GM12865 (cell line): ENCODE data around the gene NR1H4.
A peak's percentile ranks its signal among the peaks of the same experiment; 100 is the strongest.
"Not testable (repeated sequence)": the region's sequence is repeated elsewhere in the genome, so short reads cannot be mapped to it uniquely, and the experiment has no call there.

Experiments
- DNase-seq: peaks from one replicate; pipeline ENCODE4 v3.0.0; 2010; ENCODE audit warnings: low read depth
- H3K4me3 ChIP-seq: 2 replicates; pipeline ENCODE4 v1.5.1; 2011; ENCODE audit warnings: mild to moderate bottlenecking, low read depth, low read length, control low read depth
- TF ChIP-seq, protein P1 (sequence below): IDR thresholded peaks from 2 replicates; pipeline ENCODE4 v1.5.1; 2011; ENCODE audit warnings: low read length, control low read depth, low read depth, inconsistent platforms; ENCODE audit not compliant: insufficient read depth; ENCODE audit errors: missing control alignments

NR1H4 gene

DNA sequence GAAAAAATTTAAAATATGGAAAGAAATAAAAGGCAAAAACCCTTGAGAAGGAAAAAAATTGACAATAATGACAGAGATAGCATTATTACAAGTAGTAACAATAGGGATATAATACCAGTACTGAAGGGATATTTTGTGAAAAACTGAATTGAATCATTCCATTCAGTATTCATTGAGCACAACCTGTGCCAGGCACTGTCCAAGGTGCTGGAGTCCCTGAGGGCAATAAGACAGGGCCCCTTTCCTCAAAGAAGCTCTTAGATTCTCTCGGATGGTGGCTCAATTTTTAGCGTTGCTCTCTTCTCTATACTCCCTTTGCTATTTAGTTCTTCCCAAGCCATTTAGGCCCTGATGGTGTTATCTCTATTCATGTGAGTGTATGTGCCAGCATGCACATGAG lies 65.5 kb downstream of the NR1H4 start:
- peak; percentile 34 for DNase-seq
- TF ChIP-seq, protein P1, sequence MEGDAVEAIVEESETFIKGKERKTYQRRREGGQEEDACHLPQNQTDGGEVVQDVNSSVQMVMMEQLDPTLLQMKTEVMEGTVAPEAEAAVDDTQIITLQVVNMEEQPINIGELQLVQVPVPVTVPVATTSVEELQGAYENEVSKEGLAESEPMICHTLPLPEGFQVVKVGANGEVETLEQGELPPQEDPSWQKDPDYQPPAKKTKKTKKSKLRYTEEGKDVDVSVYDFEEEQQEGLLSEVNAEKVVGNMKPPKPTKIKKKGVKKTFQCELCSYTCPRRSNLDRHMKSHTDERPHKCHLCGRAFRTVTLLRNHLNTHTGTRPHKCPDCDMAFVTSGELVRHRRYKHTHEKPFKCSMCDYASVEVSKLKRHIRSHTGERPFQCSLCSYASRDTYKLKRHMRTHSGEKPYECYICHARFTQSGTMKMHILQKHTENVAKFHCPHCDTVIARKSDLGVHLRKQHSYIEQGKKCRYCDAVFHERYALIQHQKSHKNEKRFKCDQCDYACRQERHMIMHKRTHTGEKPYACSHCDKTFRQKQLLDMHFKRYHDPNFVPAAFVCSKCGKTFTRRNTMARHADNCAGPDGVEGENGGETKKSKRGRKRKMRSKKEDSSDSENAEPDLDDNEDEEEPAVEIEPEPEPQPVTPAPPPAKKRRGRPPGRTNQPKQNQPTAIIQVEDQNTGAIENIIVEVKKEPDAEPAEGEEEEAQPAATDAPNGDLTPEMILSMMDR = no peak
- H3K4me3 ChIP-seq = no peak overlapping the region

DNA sequence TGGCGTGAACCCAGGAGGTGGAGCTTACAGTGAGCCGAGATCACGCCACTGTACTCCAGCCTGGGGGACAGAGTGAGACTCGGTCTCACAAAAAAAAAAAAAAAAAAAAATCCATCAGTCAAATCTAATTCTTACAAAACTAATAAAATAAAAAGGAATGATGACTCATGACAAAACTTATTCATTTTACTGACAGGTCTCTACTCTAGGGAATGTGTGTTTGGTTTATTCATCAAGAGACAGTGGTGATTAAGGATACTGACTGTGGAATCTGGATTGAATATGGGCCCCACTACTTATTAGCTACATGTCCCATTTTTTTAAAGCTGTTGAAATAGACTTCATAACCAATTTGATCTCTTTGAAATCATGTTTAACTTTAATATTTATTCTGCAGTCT lies 70.5 kb downstream of the NR1H4 start:
- no peak overlapping the region for H3K4me3 ChIP-seq
- TF ChIP-seq, protein P1 = no peak
- no peak for DNase-seq

DNA sequence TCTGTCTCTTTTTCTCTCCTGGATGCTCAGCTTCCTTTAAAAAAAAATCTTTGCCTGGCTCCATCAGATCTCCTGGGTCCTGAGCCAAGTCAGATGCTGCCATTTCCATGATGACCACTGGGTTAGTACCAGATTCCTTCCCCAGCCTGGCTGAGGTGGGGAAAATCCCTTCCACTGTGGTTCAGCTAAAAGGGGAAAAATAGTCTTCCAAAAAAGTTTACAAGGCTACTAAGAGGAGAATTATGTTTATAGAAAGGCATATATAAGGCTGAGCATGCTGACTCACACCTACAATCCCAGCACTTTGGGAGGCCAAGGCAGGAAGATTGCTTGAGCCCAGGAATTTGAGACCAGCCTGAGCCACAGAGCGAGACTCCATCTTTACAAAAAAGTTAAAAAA lies 71.4 kb downstream of the NR1H4 start:
- TF ChIP-seq, protein P1 = no peak

DNA sequence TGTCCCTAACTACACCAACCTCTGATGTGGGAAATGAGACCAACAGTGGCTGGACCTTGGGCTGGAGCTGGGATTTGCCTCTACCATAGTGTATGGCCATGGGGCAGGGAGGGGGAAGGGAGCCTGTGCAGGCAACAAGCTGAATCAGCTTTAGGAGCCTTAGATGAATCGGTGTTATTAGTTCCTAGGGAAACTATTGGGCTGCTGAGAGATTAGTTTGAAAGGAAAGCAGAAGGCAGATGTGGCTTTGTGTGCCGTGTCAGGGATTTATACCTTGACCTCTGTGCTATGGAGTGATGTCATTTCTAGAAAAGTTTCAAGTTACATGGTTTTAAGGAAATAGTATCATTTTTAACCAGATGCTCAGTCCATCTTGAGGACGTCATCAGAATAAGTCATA lies 80.3 kb downstream of the NR1H4 start:
- DNase-seq = no peak
- TF ChIP-seq, protein P1 = no peak

More for the DNA sequence above, 71.4 kb downstream of the NR1H4 start:
- no peak for DNase-seq
- no peak overlapping the region for H3K4me3 ChIP-seq

DNA sequence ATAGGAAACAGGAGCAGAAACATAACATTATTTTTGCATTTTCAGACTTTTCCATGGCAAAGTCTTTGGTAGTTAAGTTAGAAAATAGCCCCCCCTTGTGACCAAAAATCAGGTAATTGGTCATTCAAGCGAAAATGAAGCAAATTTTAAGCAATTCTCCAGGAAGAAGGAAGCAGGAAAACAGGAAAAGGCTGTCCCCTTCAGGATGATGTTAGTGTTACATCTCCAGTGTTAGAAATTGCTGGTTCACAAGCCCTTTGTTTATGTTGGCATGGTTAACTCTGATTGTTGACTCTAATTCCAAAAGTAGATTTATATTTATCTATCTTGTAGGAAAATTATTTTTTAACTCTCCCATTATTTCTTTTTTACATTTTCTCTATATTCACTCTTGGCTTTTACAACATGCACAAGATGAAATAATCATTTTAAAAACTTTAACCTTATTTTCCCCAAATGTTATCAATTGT lies 81.0 kb downstream of the NR1H4 start:
- TF ChIP-seq, protein P1 = peak; percentile 35
- peak; percentile 44 for DNase-seq

More for the DNA sequence above, 80.3 kb downstream of the NR1H4 start:
- H3K4me3 ChIP-seq = no peak overlapping the region

DNA sequence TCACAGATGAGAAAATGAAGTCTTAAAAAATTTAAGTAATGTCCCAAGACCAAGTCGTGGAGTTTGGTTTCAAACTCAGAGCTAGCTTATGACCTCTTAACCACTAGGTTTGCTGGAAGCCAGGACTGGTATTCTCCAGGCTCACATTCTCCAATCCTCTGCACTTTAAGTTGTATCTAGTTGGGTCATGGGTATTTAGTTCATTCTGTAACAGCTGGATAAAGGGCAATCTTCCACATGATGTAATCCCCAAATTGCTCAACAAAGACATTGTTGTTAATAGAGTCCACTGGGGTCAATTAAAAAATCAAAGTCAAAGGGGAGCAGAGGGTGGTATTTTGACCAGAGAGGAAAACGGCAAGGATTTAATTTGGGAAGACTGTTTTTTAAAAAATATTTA lies 82.1 kb downstream of the NR1H4 start:
- TF ChIP-seq, protein P1 = no peak
- no peak overlapping the region for H3K4me3 ChIP-seq
- DNase-seq = no peak

More for the DNA sequence above, 81.0 kb downstream of the NR1H4 start:
- no peak overlapping the region for H3K4me3 ChIP-seq

DNA sequence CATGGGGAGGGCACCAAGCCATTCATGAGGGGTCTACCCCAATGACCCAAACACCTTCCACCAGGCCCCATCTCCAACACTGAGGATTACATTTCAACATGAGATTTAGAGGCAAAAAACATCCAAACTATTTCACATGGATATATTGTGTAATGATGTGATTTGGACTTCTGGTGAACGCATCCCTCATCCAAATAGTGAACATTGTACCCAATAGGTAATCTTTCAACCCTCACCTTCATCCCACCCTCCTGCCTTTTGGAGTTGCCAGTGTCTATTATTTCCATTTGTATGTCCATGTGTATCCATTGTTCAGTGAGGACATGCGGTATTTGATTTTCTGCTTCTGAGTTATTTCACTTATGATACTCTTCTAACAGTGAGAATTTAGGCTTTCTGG lies 83.7 kb downstream of the NR1H4 start:
- TF ChIP-seq, protein P1 = no peak
- DNase-seq = no peak

DNA sequence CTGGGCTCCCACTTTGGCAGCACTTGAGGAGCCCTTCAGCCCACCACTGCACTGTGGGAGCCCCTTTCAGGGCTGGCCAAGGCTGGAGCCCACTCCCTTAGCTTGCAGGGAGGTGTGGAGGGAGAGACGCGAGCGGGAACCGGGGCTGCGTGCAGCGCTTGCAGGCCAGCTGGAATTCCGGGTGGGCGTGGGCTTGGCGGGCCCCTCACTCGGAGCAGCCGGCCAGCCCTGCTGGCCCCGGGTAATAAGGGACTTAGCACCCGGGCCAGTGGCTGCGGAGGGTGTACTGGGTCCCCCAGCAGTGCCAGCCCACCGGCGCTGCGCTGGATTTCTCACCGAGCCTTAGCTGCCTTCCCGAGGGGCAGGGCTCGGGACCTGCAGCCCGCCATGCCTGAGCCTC lies 85.6 kb downstream of the NR1H4 start:
- not testable (repeated sequence) for DNase-seq, H3K4me3 ChIP-seq

More for the DNA sequence above, 83.7 kb downstream of the NR1H4 start:
- H3K4me3 ChIP-seq = no peak overlapping the region
